Mesenchymal stem cell (in vitro differentiated cells and primary cell): ENCODE measurements around the gene RGMA.

Experiments used
- DNase-seq: peaks from one replicate; pipeline ENCODE4 v3.0.0-alpha.2; 2013
- H2AFZ ChIP-seq: one replicate; pipeline ENCODE4 v1.6.1; 2013; ENCODE audit warnings: low read depth, mild to moderate bottlenecking, control low read depth, inconsistent platforms, low read length, moderate library complexity
- H2AK5ac ChIP-seq: 2 replicates; pipeline ENCODE4 v1.6.1; 2013; ENCODE audit warnings: low read length, moderate library complexity, mild to moderate bottlenecking, inconsistent platforms; ENCODE audit not compliant: severe bottlenecking
- H2BK120ac ChIP-seq: one replicate; pipeline ENCODE4 v1.6.1; 2013; ENCODE audit warnings: low read depth, mild to moderate bottlenecking, inconsistent platforms, low read length, moderate library complexity
- H2BK12ac ChIP-seq, 2 experiments: one replicate each; pipeline ENCODE4 v1.6.1; 2013; ENCODE audit warnings: inconsistent platforms in 2 of 2, low read length in 2 of 2, mild to moderate bottlenecking in 2 of 2, moderate library complexity in 2 of 2, control low read depth in 1 of 2
- H2BK15ac ChIP-seq: one replicate; pipeline ENCODE4 v1.6.1; 2013; ENCODE audit warnings: mild to moderate bottlenecking, low read depth, inconsistent platforms; ENCODE audit not compliant: poor library complexity, severe bottlenecking
- H2BK5ac ChIP-seq: 2 replicates; pipeline ENCODE4 v1.6.1; 2013; ENCODE audit warnings: low read depth, mild to moderate bottlenecking, low read length, control low read depth, inconsistent platforms; ENCODE audit not compliant: poor library complexity, severe bottlenecking
- H3K14ac ChIP-seq, 2 experiments: one replicate each; pipeline ENCODE4 v1.6.1; 2013; ENCODE audit warnings: inconsistent platforms in 2 of 2, low read length in 2 of 2, control low read depth in 1 of 2, mild to moderate bottlenecking in 1 of 2, moderate library complexity in 1 of 2
- H3K18ac ChIP-seq, 2 experiments: one replicate each; pipeline ENCODE4 v1.6.1; 2013; ENCODE audit warnings: inconsistent platforms in 2 of 2, low read length in 2 of 2, control low read depth in 1 of 2, low read depth in 1 of 2, mild to moderate bottlenecking in 1 of 2
- H3K23ac ChIP-seq, 2 experiments: one replicate each; pipeline ENCODE4 v1.6.1; 2013; ENCODE audit warnings: inconsistent platforms in 2 of 2, low read length in 2 of 2, mild to moderate bottlenecking in 2 of 2, moderate library complexity in 2 of 2, control low read depth in 1 of 2
- H3K27ac ChIP-seq: 2 replicates; pipeline ENCODE4 v1.5.1; 2013; ENCODE audit warnings: mild to moderate bottlenecking, moderate library complexity, low read length, control low read depth, inconsistent platforms; ENCODE audit not compliant: poor library complexity, severe bottlenecking
- H3K27me3 ChIP-seq, 2 experiments: 2 replicates each; pipeline versions ENCODE4 v1.6.1 to v1.7.0; 2013; ENCODE audit warnings: low read length in 2 of 2, mild to moderate bottlenecking in 2 of 2, moderate library complexity in 2 of 2, control low read depth in 1 of 2, inconsistent platforms in 1 of 2; ENCODE audit not compliant: control insufficient read depth in 1 of 2, insufficient read depth in 1 of 2
- H3K36me3 ChIP-seq, 2 experiments: 2 replicates each; pipeline versions ENCODE4 v1.6.1 to v1.7.0; 2013; ENCODE audit warnings: low read length in 2 of 2, control low read depth in 1 of 2, inconsistent platforms in 1 of 2, low read depth in 1 of 2, mild to moderate bottlenecking in 1 of 2; ENCODE audit not compliant: insufficient read depth in 2 of 2, control insufficient read depth in 1 of 2
- H3K4ac ChIP-seq, 2 experiments: one replicate each; pipeline ENCODE4 v1.6.1; 2013; ENCODE audit warnings: inconsistent platforms in 2 of 2, low read length in 2 of 2, mild to moderate bottlenecking in 2 of 2, moderate library complexity in 2 of 2, control low read depth in 1 of 2, low read depth in 1 of 2
- H3K4me1 ChIP-seq: 2 replicates; pipeline ENCODE4 v1.6.1; 2013; ENCODE audit warnings: low read depth, low read length, control low read depth; ENCODE audit not compliant: control insufficient read depth, insufficient read depth
- H3K4me2 ChIP-seq: 2 replicates; pipeline ENCODE4 v1.6.1; 2013; ENCODE audit warnings: low read length, mild to moderate bottlenecking, inconsistent platforms; ENCODE audit not compliant: poor library complexity, severe bottlenecking
- H3K4me3 ChIP-seq, 2 experiments: 2 replicates each; pipeline versions ENCODE4 v1.5.1 to v1.7.0; 2013; ENCODE audit warnings: low read length in 2 of 2, mild to moderate bottlenecking in 2 of 2, control low read depth in 1 of 2, low read depth in 1 of 2; ENCODE audit not compliant: insufficient read depth in 1 of 2
- H3K79me1 ChIP-seq: replicated peaks from 2 replicates; pipeline ENCODE4 v1.6.1; 2013; ENCODE audit warnings: mild to moderate bottlenecking, control low read depth, low read length, inconsistent platforms; ENCODE audit not compliant: poor library complexity, severe bottlenecking
- H3K9ac ChIP-seq: 2 replicates; pipeline ENCODE4 v1.7.0; 2013; ENCODE audit warnings: mild to moderate bottlenecking, low read length, moderate library complexity
- H3K9me3 ChIP-seq: 2 replicates; pipeline ENCODE4 v1.7.0; 2013; ENCODE audit warnings: mild to moderate bottlenecking, low read length; ENCODE audit not compliant: control insufficient read depth
- H4K8ac ChIP-seq: one replicate; pipeline ENCODE4 v1.6.1; 2013; ENCODE audit warnings: inconsistent platforms, mild to moderate bottlenecking, low read length, moderate library complexity
- H4K91ac ChIP-seq: one replicate; pipeline ENCODE4 v1.6.1; 2013; ENCODE audit warnings: mild to moderate bottlenecking, low read length, inconsistent platforms
- WGBS: methylation state at CpG from one replicate; pipeline ENCODE4 v1.1.7; 2013; ENCODE audit warnings: mixed read lengths; 5-methylcytosine and 5-hydroxymethylcytosine counted together

Gene RGMA

GRCh38 chr15:93131485-93132095, 42.6 kb upstream of the RGMA start:
- Histone ChIP-seq H2BK12ac (no peak overlapping the region), H3K27me3 (no peaks in the 10 kb centered on the region), H3K14ac (no peak overlapping the region), H3K79me1 (no peaks in the 10 kb centered on the region), H3K36me3 (no peaks in the 10 kb centered on the region), H3K9me3 (no peaks in the 10 kb centered on the region), H3K4me1 (no peaks in the 10 kb centered on the region), H3K27ac (no peak overlapping the region), H3K4me2 (no peak overlapping the region), H4K91ac (no peak overlapping the region), H2BK120ac (no peak overlapping the region), H3K4ac (no peak overlapping the region), H4K8ac (no peak overlapping the region), H2BK5ac (no peak overlapping the region), H2AFZ (no peak overlapping the region), H3K4me3 (no peak overlapping the region), H3K18ac (no peak overlapping the region), H3K9ac (no peak overlapping the region), H2BK15ac (no peak overlapping the region), H2AK5ac (no peak overlapping the region), H3K23ac (no peak overlapping the region)
- no peak for DNase-seq
- 91% methylated on average over 7 of the region's 10 CpGs for WGBS

- WGBS = 83% methylated on average over 17 of the region's 18 CpGs
- no peaks in the 10 kb centered on the region for H3K9me3 ChIP-seq
Observed at GRCh38 chr15:93129702-93130488, 40.9 kb upstream of the RGMA start.

GRCh38 chr15:93127286-93127685, 38.3 kb upstream of the RGMA start:
- Histone ChIP-seq H3K9me3 (no peaks in the 10 kb centered on the region), H3K36me3 (no peaks in the 10 kb centered on the region), H3K4ac (no peak overlapping the region), H3K14ac (no peak overlapping the region), H3K23ac (no peak overlapping the region), H3K79me1 (no peaks in the 10 kb centered on the region), H3K4me2 (no peak overlapping the region), H2AFZ (no peak overlapping the region), H2BK15ac (no peak overlapping the region), H3K9ac (no peak overlapping the region), H3K27me3 (no peaks in the 10 kb centered on the region), H4K8ac (no peak overlapping the region), H2BK120ac (no peak overlapping the region), H4K91ac (no peak overlapping the region), H3K27ac (no peak overlapping the region), H3K4me1 (no peaks in the 10 kb centered on the region), H3K4me3 (no peak overlapping the region), H3K18ac (no peak overlapping the region), H2AK5ac (no peak overlapping the region), H2BK5ac (no peak overlapping the region), H2BK12ac (no peak overlapping the region)
- DNase-seq = no peak
- 47% methylated on average over 6 of the region's 6 CpGs for WGBS

More at GRCh38 chr15:93129702-93130488, 40.9 kb upstream of the RGMA start:
- Histone ChIP-seq H2AFZ (no peak overlapping the region), H3K4me3 (no peak overlapping the region), H2BK120ac (no peak overlapping the region), H3K4ac (no peak overlapping the region), H4K8ac (no peak overlapping the region), H3K27ac (no peak overlapping the region), H3K23ac (no peak overlapping the region), H3K4me1 (no peaks in the 10 kb centered on the region), H3K14ac (no peak overlapping the region), H2BK5ac (no peak overlapping the region), H3K36me3 (no peaks in the 10 kb centered on the region), H4K91ac (no peak overlapping the region), H2BK15ac (no peak overlapping the region), H2AK5ac (no peak overlapping the region), H3K4me2 (no peak overlapping the region), H3K27me3 (no peaks in the 10 kb centered on the region), H3K9ac (no peak overlapping the region), H3K18ac (no peak overlapping the region), H2BK12ac (no peak overlapping the region), H3K79me1 (no peaks in the 10 kb centered on the region)
- no peak for DNase-seq

GRCh38 chr15:93126599-93126998, 37.6 kb upstream of the RGMA start:
- Histone ChIP-seq H2BK12ac (no peak overlapping the region), H2AFZ (no peak overlapping the region), H3K4me2 (no peak overlapping the region), H3K9me3 (no peaks in the 10 kb centered on the region), H3K23ac (no peak overlapping the region), H3K18ac (no peak overlapping the region), H3K9ac (no peak overlapping the region), H3K27me3 (no peaks in the 10 kb centered on the region), H3K36me3 (no peaks in the 10 kb centered on the region), H3K14ac (no peak overlapping the region), H3K27ac (no peak overlapping the region), H3K4me3 (no peak overlapping the region), H3K79me1 (no peaks in the 10 kb centered on the region), H3K4ac (no peak overlapping the region), H2BK120ac (no peak overlapping the region), H2BK15ac (no peak overlapping the region), H2BK5ac (no peak overlapping the region), H4K91ac (no peak overlapping the region), H3K4me1 (no peaks in the 10 kb centered on the region), H2AK5ac (no peak overlapping the region), H4K8ac (no peak overlapping the region)
- WGBS = 71% methylated on average over 8 of the region's 8 CpGs
- DNase-seq = no peak
